COR-L47 (cell line): ENCODE measurements around the gene F2RL1.
"Not testable (repeated sequence)": the region's sequence is repeated elsewhere in the genome, so short reads cannot be mapped to it uniquely, and the experiment has no call there.

Source experiments
- DNase-seq: peaks from one replicate; lab custom pipeline; 2025; lab: John Stamatoyannopoulos, UW

Gene F2RL1

GRCh38 chr5:76805821-76806505 is 12.9 kb upstream of the F2RL1 start:
- DNase-seq: no peak

- no peak for DNase-seq
Measured at GRCh38 chr5:76807296-76807695, 11.5 kb upstream of the F2RL1 start.

GRCh38 chr5:76808141-76808691 is 10.6 kb upstream of the F2RL1 start:
- no peak for DNase-seq

GRCh38 chr5:76809141-76809540 is 9.7 kb upstream of the F2RL1 start:
- no peak for DNase-seq

- no peak for DNase-seq
Measured at GRCh38 chr5:76810236-76810635, 8.6 kb upstream of the F2RL1 start.

GRCh38 chr5:76811214-76811613 is 7.6 kb upstream of the F2RL1 start:
- DNase-seq: no peak

GRCh38 chr5:76812209-76812608 is 6.6 kb upstream of the F2RL1 start:
- DNase-seq: not testable (repeated sequence)

- DNase-seq: no peak
Measured at GRCh38 chr5:76813982-76814562, 4.8 kb upstream of the F2RL1 start.

- DNase-seq: no peak
Measured at GRCh38 chr5:76816110-76816831, 2.6 kb upstream of the F2RL1 start.

- DNase-seq: no peak
Measured at GRCh38 chr5:76819851-76820525, 1.2 kb downstream of the F2RL1 start.

GRCh38 chr5:76820526-76820890 is 1.7 kb downstream of the F2RL1 start:
- no peak for DNase-seq

- no peak for DNase-seq
Measured at GRCh38 chr5:76821136-76821535, 2.3 kb downstream of the F2RL1 start.

GRCh38 chr5:76822105-76822731 is 3.4 kb downstream of the F2RL1 start:
- not testable (repeated sequence) for DNase-seq

- not testable (repeated sequence) for DNase-seq
Measured at GRCh38 chr5:76826416-76826815, 7.6 kb downstream of the F2RL1 start.

GRCh38 chr5:76831110-76831452 is 12.3 kb downstream of the F2RL1 start:
- DNase-seq: no peak

- no peak for DNase-seq
Measured at GRCh38 chr5:76836181-76836580, 17.4 kb downstream of the F2RL1 start.

GRCh38 chr5:76836585-76836984 is 17.8 kb downstream of the F2RL1 start:
- DNase-seq: no peak

GRCh38 chr5:76838481-76839261 is 19.8 kb downstream of the F2RL1 start:
- DNase-seq: no peak

- no peak for DNase-seq
Measured at GRCh38 chr5:76841361-76841760, 22.5 kb downstream of the F2RL1 start.

- DNase-seq: no peak
Measured at GRCh38 chr5:76845890-76846289, 27.1 kb downstream of the F2RL1 start.
